Heart right ventricle (tissue), 16 donors: ENCODE results near the gene GLMP. TPM values are rescaled to one million over a fixed set of nuclear protein-coding genes. Genes with fewer than 3 reads are reported as not detected.

Experiments used
- ATAC-seq, 8 donors: fragments of 200-7000 bp; cut with Tn5 transposase; one replicate each; pipeline ENCODE4 v1.9.1; 2020; ENCODE audit warnings: mild to moderate bottlenecking in 8 of 8, moderate library complexity in 8 of 8, moderate number of reproducible peaks in 1 of 8
- DNase-seq, 2 donors: peaks; one replicate each; pipeline ENCODE4 v3.0.0-alpha.2; 2020
- H3K27ac ChIP-seq, 10 donors: fragments of 200-600 bp; sonication (generic) in 2 of 10; one replicate each; pipeline versions ENCODE4 v1.5.0 to v1.8.0; 2020 to 2022; ENCODE audit warnings: mild to moderate bottlenecking in 3 of 10
- H3K27me3 ChIP-seq, 7 donors: fragments of 200-600 bp; one replicate each; pipeline ENCODE4 v1.8.0; 2021 to 2022; ENCODE audit warnings: mild to moderate bottlenecking in 2 of 7
- H3K36me3 ChIP-seq, 9 donors: fragments of 200-600 bp; sonication (generic) in 1 of 9; one replicate each; pipeline versions ENCODE4 v1.5.0 to v1.8.0; 2020 to 2022; ENCODE audit warnings: mild to moderate bottlenecking in 2 of 9
- H3K4me1 ChIP-seq, 9 donors: fragments of 200-600 bp; sonication (generic) in 1 of 9; one replicate each; pipeline versions ENCODE4 v1.5.0 to v1.8.0; 2020 to 2022; ENCODE audit warnings: mild to moderate bottlenecking in 4 of 9
- H3K4me3 ChIP-seq, 10 donors: fragments of 200-600 bp; sonication (generic) in 2 of 10; one replicate each; pipeline versions ENCODE4 v1.5.0 to v1.8.0; 2020 to 2022; ENCODE audit warnings: mild to moderate bottlenecking in 7 of 10, moderate library complexity in 2 of 10
- H3K9me3 ChIP-seq, 11 donors: fragments of 200-600 bp in 10 of 11; sonication (generic) in 2 of 11; one replicate each; pipeline versions ENCODE4 v1.5.0 to v1.8.0; 2013 to 2022; ENCODE audit warnings: mild to moderate bottlenecking in 2 of 11, control low read depth in 1 of 11, moderate library complexity in 1 of 11
- WGBS, 2 donors: extraction: QIAGEN DNeasy Blood & Tissue Kit; methylation state at CpG; one replicate each; pipeline ENCODE4 v1.1.7; 2013; ENCODE audit warnings: inconsistent platforms in 1 of 2; 5-methylcytosine and 5-hydroxymethylcytosine counted together
- intact Hi-C, 10 donors: fragments of 100-400 bp; cut with DNase I; formaldehyde crosslinking; loops; one replicate each; pipeline versions ENCODE4 v1.11.1 to v1.14.2; 2022
- polyA plus RNA-seq, 2 donors: library from polyadenylated mRNA; stranded (reverse); fragments of 200-250 nt; gene quantifications; one replicate each; pipeline ENCODE4 v1.2.3, GENCODE V29; 2013
- total RNA-seq, 10 donors: library from RNA; stranded (reverse); fragmentation: NEBNext Ultra II Directional in 3 of 10; extraction: Animal tissue kit (Norgen Biotek cat#: 25700) in 3 of 10; gene quantifications; one replicate each; pipeline versions ENCODE4 v1.2.1 to v1.2.4, GENCODE V29; 2021 to 2023
- TF ChIP-seq, protein P1 (sequence below), 9 donors: fragments of 200-600 bp; sonication (generic) in 2 of 9; IDR thresholded peaks; one replicate each; pipeline versions ENCODE4 v1.5.0 to v1.8.0; 2021 to 2022; ENCODE audit warnings: antibody characterized with exemption in 9 of 9, mild to moderate bottlenecking in 5 of 9, moderate library complexity in 1 of 9
- donor health status: Arrhythmogenic right ventricular cardiomyopathy.
- donor health status: ischemic (EF 13 %, LVEDD 7.1; RV severe dilation, severe dysfunction).
- donor health status: healthy with polysubstance abuse.
- donor health status: DM: no; HTN: yes; CAD: no.
- donor health status: DM: no; HTN: no; CAD: no.
- donor health status: ischemic (EF 25% LVEDD 6.9; RV normal size, moderate dysfunction).
- donor health status: ischemic (EF 25% LVEDD 5.7; RV mildly dilated, moderate dysfunction).
- donor health status: healthy.
- donor health status: DM: yes; HTN: yes; CAD: no.
- donor health status: Ischemic cardiomyopathy.
- donor health status: ischemic (EF 35%, LVEDD 5.7; RV mildly dilated, moderate dysfunction).
- donor health status: nonischemic (EF 11% LVEDD 7.7; RV severe dilation, severe dysfunction).
- donor health status: DM: yes; HTN: yes; CAD: no.
- donor health status: PGD.
- donor health status: ischemic (EF 29% LVEDD 5.4; RV normal size, mild dysfunction).
- donor health status: nonischemic (EF 23%, LVEDD 6.1; RV moderate dilation, normal function).

Gene GLMP
- total and polyA plus RNA-seq, 12 donors = 10.9 to 43.8 (median 14.2) TPM

DNA sequence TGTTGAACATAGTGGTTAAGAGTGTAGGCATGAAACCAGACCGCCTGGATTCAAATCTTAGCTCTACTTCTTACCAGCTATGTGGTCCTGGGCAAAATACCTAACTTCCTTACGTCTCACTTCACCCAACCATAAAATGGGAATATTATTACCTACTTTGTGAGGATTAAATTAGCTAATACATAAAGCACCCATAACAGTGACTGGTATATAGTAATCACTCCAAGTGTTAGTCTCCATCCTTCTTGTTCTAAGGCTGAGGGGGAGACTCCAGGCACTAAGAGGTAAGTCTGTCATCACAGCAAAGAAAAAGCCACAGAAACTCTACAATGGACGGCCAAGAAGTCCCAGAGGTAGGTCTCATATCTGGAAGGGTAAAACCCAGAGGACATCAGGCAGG, 15.6 kb downstream of the GLMP start:
- intact Hi-C loops = loop anchor here in 1 of 10 donors (5.0 kb wide), 1 partner anchor 38 kb away; the partner anchor contains the start of gene BGLAP
- 85 to 95% methylated on average over 3 of the region's 3 CpGs for WGBS, 2 donors
- DNase-seq (no peak), ATAC-seq (no peak)
- Histone ChIP-seq H3K9me3 (no peaks in the 10 kb centered on the region), H3K27ac (no peak overlapping the region), H3K4me1 (peaks cover 0 to 78% (median 28%) of the 10 kb centered on the region in 9 donors), H3K36me3 (peaks cover 0 to 56% (median 35%) of the 10 kb centered on the region in 9 donors), H3K4me3 (no peak overlapping the region), H3K27me3 (no peaks in the 10 kb centered on the region)
- TF ChIP-seq, protein P1, sequence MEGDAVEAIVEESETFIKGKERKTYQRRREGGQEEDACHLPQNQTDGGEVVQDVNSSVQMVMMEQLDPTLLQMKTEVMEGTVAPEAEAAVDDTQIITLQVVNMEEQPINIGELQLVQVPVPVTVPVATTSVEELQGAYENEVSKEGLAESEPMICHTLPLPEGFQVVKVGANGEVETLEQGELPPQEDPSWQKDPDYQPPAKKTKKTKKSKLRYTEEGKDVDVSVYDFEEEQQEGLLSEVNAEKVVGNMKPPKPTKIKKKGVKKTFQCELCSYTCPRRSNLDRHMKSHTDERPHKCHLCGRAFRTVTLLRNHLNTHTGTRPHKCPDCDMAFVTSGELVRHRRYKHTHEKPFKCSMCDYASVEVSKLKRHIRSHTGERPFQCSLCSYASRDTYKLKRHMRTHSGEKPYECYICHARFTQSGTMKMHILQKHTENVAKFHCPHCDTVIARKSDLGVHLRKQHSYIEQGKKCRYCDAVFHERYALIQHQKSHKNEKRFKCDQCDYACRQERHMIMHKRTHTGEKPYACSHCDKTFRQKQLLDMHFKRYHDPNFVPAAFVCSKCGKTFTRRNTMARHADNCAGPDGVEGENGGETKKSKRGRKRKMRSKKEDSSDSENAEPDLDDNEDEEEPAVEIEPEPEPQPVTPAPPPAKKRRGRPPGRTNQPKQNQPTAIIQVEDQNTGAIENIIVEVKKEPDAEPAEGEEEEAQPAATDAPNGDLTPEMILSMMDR (IDR thresholded peaks at IDR 0.05) = no peak

DNA sequence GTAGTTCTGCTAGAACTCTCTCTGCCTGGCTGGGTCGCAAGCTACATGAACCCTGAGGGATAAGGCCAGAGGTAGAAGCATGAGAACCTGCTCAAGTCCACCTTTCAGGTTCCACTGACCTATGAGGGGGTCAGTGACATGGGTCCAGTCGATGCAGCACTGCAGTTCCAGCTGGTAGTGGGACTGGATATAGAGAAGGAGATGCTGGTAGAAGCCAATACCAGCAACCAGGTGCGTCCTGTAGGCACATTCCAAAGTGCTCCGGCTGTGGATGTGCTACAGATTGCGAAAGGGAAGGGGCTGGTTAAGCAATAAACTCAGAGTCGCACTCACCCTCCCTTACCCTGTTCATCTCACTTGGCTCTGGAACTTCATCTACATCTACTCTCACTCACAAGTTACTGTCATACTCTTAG, 18.5 kb downstream of the GLMP start:
- WGBS, 2 donors = 72 to 95% methylated on average over 6 of the region's 6 CpGs
- H3K4me3 ChIP-seq = no peak overlapping the region
- peaks cover 0 to 85% (median 63%) of the 10 kb centered on the region in 9 donors for H3K36me3 ChIP-seq
- no peaks in the 10 kb centered on the region for H3K9me3 ChIP-seq
- H3K27me3 ChIP-seq = no peaks in the 10 kb centered on the region
- H3K4me1 ChIP-seq = peaks cover 0 to 58% (median 21%) of the 10 kb centered on the region in 9 donors
- TF ChIP-seq, protein P1 (IDR thresholded peaks at IDR 0.05) = no peak
- ATAC-seq (peak in 1 of 8 donors; percentile 8), DNase-seq (no peak)
- intact Hi-C loops = loop anchor here in 1 of 10 donors (5.0 kb wide), 1 partner anchor 35 kb away; the partner anchor contains the start of gene BGLAP
- H3K27ac ChIP-seq = peak overlapping the region in 1 of 10 donors; percentile 72

DNA sequence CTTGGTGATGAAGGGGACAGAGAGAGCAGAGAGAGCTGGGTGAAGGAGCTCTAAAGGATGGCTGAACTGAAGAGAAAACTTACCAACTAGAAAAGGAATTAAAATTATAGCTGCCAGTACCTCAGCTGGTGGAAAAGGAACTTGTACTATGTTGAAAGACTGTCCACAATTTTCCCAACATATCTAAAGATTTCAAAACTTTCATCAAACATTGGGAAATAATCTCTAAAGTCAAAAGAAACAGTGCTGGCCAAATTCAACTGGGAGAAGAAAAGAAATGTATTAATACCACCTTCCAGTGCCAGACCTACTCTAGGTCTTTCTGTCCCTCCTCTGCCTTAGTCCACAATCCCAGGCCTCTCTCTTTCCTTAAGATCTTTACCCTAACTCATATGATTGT, 18.9 kb downstream of the GLMP start:
- Histone ChIP-seq H3K27me3 (no peaks in the 10 kb centered on the region), H3K36me3 (peaks cover 0 to 89% (median 67%) of the 10 kb centered on the region in 9 donors), H3K27ac (peak overlapping the region in 1 of 10 donors; percentile 72), H3K4me1 (peaks cover 0 to 54% (median 17%) of the 10 kb centered on the region in 9 donors), H3K4me3 (no peak overlapping the region), H3K9me3 (no peaks in the 10 kb centered on the region)
- DNase-seq (no peak), ATAC-seq (no peak)
- TF ChIP-seq, protein P1 (IDR thresholded peaks at IDR 0.05) = no peak
- intact Hi-C loops = loop anchor here in 1 of 10 donors (5.0 kb wide), 1 partner anchor 34 kb away; the partner anchor contains the start of gene BGLAP

DNA sequence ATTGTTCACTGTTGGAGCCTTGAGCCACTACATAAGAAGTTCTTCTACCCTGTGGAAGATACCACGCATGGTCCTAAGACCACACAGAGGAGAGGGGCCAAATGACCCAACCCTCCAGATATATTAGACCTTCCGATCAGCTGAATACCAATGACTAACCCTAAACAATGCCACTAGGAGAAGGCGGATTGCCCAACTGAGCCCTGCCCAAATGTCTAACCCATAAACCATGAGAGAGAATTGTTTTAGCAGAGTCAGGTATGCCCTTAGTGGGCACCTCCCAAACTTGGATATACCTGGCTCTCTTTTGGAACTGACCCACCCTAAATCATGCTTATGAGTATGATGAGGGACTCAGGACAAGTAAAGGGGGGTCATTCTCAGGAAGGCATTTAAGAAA, 25.2 kb downstream of the GLMP start:
- DNase-seq (no peak), ATAC-seq (no peak)
- no peak overlapping the region for H3K27ac ChIP-seq
- H3K27me3 ChIP-seq = no peaks in the 10 kb centered on the region
- H3K9me3 ChIP-seq = no peaks in the 10 kb centered on the region
- no peaks in the 10 kb centered on the region for H3K4me1 ChIP-seq
- 94 to 96% methylated on average over 3 of the region's 3 CpGs for WGBS, 2 donors
- intact Hi-C loops = no loop called here
- H3K36me3 ChIP-seq = peaks cover 0 to 100% (median 77%) of the 10 kb centered on the region in 9 donors
- H3K4me3 ChIP-seq = no peak overlapping the region
- TF ChIP-seq, protein P1 (IDR thresholded peaks at IDR 0.05) = no peak
